GM18519 (cell line): ENCODE data around the gene CENPC.
A peak's percentile ranks its signal among the peaks of the same experiment; 100 is the strongest.
"Not testable (repeated sequence)": the region's sequence is repeated elsewhere in the genome, so short reads cannot be mapped to it uniquely, and the experiment has no call there.

Source experiments
- ATAC-seq: cut with Tn5 transposase; IDR thresholded peaks from one replicate; pipeline ENCODE4 v1.9.1; 2021; ENCODE audit warnings: mild to moderate bottlenecking, moderate library complexity; ENCODE audit not compliant: unreplicated experiment, low FRiP score

Gene CENPC

DNA sequence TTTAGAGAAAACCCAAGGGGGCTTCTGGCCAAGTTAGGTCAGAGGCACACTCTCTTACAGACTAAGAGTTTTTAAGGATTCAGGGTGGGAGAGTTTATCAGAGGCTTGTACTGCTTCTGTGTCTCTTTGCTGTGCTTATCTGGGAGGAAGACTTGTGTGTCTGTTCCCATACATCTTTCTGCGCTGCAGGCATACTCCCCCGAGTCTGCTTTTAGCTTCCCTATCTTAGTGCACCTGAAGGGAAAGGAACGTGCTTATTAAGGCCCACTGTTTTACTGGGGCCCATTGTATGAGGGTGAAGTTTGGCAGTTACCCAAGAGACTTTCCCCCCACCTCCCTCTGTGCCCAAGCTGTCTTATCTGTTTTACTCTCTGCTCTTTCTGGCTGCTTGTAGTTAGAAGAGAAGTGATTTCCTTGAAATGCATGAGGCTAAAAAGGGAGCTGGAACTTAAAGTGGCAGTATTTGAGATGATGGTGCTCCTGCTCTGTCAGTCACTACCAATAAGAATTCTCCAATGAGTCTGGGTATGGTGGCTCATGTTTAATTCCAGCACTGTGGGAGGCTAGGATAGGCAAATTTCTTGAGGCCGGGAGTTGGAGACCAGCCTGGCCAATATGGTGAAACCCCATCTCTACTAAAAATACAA, 7.0 kb upstream of the CENPC start:
- ATAC-seq = not testable (repeated sequence)

GRCh38 chr4:67550857-67551256, 5.6 kb upstream of the CENPC start:
- ATAC-seq = peak; percentile 16

GRCh38 chr4:67550451-67550850, 5.1 kb upstream of the CENPC start:
- ATAC-seq = peak; percentile 25

- peak; percentile 35 for ATAC-seq
Measured at GRCh38 chr4:67549123-67549522, 3.8 kb upstream of the CENPC start.

GRCh38 chr4:67546971-67547370, 1.7 kb upstream of the CENPC start:
- ATAC-seq = no peak

- no peak for ATAC-seq
Measured at GRCh38 chr4:67546004-67546356, 677 bp upstream of the CENPC start.

GRCh38 chr4:67542076-67542475, 3.2 kb downstream of the CENPC start:
- no peak for ATAC-seq

DNA sequence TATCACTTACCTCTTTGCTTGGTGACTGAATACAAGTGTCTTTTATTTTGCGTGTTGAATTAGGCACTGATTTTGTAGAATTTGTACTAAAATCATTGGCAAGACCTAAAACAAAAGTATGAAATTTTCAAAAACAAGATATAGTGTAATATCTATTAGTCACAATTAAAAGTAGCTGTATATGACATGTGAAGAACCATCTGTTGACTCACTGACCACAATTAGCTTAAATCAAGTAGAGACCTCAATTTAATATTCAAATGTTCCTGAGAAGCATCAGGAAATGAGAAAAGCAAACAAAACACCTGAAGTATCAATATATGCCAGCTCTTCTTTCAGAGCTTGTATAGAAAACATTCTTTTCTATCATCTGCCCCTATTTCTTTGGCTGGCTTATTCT, 5.5 kb downstream of the CENPC start:
- no peak for ATAC-seq

DNA sequence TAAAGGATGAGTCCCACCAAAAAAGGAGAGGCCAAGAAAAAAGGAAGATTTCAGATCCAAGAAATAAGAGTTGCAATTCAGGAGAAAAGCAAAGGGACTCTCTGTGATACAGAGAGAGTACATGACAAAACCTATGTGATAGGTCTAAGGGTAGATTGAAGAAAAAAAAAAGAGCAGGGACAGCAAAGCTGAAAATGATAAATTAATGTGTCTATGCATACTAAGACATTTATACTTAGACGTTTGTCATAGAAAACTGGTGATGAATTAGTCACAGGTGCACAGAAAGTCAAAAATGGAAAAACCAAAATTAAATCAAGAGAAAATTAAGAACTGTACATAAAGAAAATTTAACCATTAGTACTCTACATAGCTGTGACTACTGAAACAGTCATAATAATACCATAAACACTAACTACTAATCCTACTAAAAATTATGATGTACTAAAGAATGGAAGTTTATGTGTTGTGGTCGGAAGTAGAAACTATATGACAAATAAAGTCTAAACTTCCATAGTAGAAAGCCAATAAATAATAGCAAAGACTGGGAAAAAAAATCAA, 9.9 kb downstream of the CENPC start:
- no peak for ATAC-seq

- no peak for ATAC-seq
Measured at GRCh38 chr4:67533112-67533511, 12.2 kb downstream of the CENPC start.

GRCh38 chr4:67532397-67532796, 12.9 kb downstream of the CENPC start:
- ATAC-seq = not testable (repeated sequence)

DNA sequence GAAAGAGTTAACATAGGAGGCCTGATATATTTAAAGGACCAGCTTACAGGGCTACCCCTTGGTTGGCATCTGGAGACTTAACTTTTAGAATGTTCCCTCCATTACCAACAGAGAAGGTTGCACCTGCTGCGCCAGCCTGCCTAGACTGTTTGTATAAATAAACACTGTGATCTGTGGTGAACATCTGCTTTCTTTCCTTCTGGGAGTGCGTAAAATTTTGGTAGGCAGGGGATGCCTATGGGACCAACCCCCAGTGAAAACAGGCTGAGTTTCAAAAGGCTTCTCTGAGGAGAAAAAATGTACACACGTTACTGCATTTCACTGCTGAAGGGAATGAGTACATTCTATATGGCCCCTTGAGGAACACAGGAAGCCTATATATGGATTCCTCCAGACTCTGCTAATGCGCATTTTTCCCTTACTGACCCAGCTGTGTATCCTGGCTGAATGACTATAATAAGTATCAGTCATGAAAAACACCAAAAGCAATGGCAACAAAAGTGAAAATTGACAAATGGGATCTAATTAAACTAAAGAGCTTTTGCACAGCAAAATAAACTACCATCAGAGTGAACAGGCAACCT, 13.8 kb downstream of the CENPC start:
- ATAC-seq = no peak

DNA sequence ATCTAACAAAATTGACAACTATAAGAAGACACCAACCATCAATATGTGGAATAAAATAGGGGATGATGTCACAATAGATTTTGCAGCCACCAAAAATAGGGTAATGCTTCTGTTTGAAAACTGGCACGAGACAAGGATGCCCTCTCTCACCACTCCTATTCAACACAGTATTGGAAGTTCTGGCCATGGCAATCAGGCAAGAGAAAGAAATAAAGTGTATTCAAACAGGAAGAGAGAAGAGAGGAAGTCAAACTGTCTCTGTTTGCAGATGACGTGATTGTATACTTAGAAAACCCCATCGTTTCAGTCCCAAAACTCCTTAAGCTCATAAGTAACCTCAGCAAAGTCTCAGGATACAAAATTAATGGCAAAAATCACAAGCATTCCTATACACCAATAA, 21.2 kb downstream of the CENPC start:
- not testable (repeated sequence) for ATAC-seq

DNA sequence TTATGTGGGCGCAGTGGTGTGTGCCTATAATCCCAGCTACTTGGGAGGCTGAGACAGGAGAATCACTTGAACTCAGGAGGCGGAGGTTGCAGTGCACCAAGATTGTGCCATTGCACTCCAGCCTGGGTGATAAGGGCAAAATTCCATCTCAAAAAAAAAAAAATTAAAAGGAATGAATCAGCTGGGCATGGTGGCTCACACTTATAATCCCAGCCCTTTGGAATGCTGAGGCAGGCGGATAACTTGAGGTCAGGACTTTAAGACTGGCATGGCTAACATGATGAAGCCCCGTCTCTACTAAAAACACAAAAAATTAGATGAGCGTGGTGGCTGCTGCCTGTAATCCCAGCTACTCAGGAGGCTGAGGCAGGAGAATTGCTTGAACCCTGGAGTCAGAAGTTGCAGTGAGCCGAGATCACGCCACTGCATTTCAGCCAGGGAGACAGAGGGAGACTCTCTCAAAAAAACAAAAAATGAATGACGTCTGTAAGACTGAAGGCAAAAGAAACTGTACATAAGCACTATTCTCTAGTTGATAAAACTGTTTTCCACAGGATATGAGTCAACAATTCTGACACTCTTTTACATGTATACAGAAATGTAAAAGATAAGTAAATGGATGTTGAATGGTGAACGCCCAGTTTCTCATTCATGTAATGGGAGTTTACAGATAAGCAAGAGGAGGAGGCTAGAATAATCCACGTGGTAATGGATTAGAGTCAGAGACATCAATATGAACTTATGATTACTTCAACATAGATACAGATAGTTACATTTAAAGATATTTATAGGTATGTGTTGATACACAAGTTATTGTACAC, 22.2 kb downstream of the CENPC start:
- no peak for ATAC-seq

DNA sequence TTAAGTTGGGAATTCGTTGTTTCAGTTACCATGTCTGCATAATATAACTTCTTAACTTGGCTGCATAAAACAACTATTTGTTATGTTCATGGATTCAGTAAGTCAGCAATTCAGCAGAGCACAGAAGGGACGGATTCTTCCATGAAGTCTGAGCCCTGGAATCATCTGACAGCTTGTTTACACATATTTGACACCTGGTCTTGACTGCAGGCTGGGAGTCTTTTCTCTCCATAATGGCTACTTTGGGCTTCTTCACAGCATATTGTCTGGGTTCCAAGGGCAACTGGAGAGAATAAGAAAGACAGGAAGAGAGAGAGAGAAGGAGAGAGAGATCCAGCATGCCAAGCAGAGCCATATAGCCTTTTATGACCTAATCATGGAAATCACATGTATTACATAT, 23.1 kb downstream of the CENPC start:
- no peak for ATAC-seq

GRCh38 chr4:67521506-67521905, 23.8 kb downstream of the CENPC start:
- ATAC-seq = peak; percentile 78

- no peak for ATAC-seq
Measured at GRCh38 chr4:67520141-67520540, 25.2 kb downstream of the CENPC start.

DNA sequence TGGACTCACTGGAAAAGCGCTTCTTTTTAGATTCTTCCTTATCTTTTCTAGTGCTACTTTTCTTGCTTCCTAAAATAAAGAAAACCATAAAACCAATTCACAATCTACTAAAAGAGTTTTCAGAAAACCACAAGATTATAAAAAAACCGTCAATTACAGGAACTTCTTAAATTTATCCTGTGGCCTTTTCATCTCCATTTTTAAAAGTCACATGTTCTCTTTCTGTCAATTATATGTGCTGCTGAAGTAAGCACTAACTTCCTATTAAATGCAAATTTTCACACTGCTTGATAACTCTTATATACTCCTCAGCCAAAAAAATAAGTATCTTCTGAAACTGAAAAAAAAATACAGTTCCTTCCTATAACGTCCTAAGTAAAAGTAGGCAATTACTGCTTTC, 32.8 kb downstream of the CENPC start:
- ATAC-seq = no peak

GRCh38 chr4:67500373-67500772, 44.9 kb downstream of the CENPC start:
- ATAC-seq = no peak

- ATAC-seq = peak; percentile 45
Measured at GRCh38 chr4:67499799-67500198, 45.5 kb downstream of the CENPC start.

DNA sequence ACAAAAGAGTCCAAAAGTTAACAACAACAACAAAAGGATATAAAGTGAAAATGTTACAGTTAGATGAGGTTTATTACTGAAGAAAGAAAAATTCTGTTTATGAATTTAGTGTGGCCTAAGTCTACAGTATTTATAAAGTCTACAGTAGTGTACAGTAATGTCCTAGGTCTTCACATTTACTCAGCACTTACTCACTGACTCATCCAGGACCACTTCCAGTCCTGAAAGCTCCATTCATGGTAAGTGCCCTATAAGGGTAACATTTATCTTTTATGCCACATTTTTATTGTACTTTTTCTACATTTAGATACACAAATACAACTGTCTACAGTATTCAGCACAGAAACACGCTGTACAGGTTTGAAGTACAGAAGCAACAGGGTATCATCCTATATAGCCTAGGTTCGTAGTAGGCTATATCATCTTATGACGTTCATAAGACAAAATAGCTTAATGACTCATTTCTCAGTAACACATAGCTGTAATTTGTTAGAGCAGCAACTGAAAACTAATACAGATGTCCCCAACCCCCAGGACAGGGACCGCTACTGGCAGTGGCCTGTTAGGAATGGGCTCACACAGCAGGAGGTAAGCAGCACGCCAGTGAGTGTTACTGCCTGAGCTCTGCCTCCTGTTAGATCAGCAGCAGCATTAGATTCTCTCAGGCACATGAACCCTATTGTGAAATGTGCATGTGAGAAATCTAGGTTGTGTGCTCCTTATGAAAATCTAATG, 61.3 kb downstream of the CENPC start:
- ATAC-seq = no peak
